ENCODE measurements around the gene PDZD4. TPM values are rescaled to one million over a fixed set of nuclear protein-coding genes. Genes with fewer than 3 reads are reported as not detected.

Gene PDZD4
- total RNA-seq, 1 donor from 2014 or later = 23.2 TPM

DNA sequence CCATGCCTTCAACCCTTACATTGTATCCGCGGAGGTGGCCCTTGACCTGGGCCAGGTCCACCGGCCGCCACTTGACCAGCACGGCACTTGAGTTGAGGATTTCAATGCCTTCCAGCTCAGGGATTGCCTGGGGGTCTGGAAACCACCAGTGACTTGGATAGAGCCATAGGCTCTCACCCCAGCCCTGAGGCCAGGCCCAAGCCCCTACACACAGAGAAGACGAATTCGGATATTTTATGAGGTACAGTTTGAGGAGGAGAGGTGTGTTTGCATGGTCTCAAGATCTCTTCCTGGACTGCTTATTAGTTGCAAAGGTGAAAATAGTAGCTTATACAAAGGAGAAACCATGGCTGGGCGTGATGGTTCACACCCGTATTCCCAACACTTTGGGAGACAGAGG is 35.3 kb upstream of the PDZD4 start:
- peaks cover 4% of the 10 kb centered on the region for H3K27me3 ChIP-seq
- peak in 1 of 2 donors; percentile 46 for DNase-seq (ENCODE audit: low spot score in 2 of 2)
- no peak overlapping the region for H3K4me3 ChIP-seq
- H3K9me3 ChIP-seq = no peaks in the 10 kb centered on the region
- TF ChIP-seq, protein P1, sequence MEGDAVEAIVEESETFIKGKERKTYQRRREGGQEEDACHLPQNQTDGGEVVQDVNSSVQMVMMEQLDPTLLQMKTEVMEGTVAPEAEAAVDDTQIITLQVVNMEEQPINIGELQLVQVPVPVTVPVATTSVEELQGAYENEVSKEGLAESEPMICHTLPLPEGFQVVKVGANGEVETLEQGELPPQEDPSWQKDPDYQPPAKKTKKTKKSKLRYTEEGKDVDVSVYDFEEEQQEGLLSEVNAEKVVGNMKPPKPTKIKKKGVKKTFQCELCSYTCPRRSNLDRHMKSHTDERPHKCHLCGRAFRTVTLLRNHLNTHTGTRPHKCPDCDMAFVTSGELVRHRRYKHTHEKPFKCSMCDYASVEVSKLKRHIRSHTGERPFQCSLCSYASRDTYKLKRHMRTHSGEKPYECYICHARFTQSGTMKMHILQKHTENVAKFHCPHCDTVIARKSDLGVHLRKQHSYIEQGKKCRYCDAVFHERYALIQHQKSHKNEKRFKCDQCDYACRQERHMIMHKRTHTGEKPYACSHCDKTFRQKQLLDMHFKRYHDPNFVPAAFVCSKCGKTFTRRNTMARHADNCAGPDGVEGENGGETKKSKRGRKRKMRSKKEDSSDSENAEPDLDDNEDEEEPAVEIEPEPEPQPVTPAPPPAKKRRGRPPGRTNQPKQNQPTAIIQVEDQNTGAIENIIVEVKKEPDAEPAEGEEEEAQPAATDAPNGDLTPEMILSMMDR (IDR thresholded peaks at IDR 0.05) = no peak
- no peaks in the 10 kb centered on the region for H3K4me1 ChIP-seq
- no peak overlapping the region for H3K27ac ChIP-seq
- no peaks in the 10 kb centered on the region for H3K36me3 ChIP-seq
- intact Hi-C loops (cut with DNase I) = no loop called here

DNA sequence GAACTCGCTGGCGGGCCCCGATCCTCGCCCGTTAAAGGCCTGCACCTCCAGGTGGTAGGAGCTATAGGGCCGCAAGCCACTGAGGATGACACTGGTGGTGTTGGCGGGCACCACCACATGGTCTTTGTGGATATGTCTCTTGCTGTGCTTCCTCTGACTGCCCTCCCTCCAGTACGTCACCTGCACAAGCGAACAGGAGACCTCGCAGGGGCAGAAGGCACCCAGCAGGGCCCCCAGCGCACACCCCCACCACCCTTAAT is 34.9 kb upstream of the PDZD4 start:
- Histone ChIP-seq H3K4me3 (no peak overlapping the region), H3K9me3 (no peaks in the 10 kb centered on the region), H3K4me1 (no peaks in the 10 kb centered on the region), H3K27ac (no peak overlapping the region), H3K27me3 (peaks cover 4% of the 10 kb centered on the region), H3K36me3 (no peaks in the 10 kb centered on the region)
- intact Hi-C loops (cut with DNase I) = no loop called here
- DNase-seq (ENCODE audit: low spot score in 2 of 2) = peak in 1 of 2 donors; percentile 42
- TF ChIP-seq, protein P1 (IDR thresholded peaks at IDR 0.05) = no peak

DNA sequence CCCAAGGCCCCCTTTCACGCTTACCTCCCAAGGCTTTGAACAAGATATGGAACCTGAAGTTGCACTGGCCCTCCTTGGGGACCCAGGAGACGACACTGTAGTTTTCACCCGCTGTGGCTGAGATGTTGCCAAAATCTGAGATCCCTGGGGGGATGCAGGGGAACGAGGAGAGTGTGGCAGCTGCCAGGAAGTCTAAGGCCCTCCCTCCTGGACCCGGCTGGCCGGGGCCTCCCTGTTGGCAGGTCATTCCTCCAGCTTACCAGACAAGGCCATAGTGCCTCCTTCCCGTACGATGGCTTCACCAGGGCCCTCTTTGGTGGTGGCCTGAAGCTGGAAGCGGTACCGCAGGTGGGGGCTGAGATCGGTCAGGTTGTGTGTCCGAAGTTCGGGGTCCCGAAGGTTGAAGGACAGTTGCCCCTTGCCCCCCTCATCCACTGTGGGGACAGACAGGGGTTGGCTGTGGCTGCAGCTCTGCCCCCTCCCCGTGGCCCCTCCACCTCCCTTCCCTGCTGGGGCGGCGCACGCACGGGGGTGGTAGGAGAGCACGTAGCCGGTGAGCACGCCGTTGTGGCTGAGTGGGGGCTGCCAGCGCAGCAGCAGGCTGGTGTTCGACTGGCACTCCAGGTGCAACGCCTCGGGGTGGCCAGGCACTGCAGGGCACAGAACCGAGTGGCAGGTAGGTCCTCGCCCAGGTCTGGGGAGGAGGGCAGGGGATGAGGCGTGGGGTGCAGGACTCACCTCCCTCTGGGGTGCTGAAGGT is 34.4 kb upstream of the PDZD4 start:
- H3K4me1 ChIP-seq = no peaks in the 10 kb centered on the region
- TF ChIP-seq, protein P1 (IDR thresholded peaks at IDR 0.05) = no peak
- H3K36me3 ChIP-seq = no peaks in the 10 kb centered on the region
- H3K27ac ChIP-seq = no peak overlapping the region
- H3K27me3 ChIP-seq = peaks cover 4% of the 10 kb centered on the region
- H3K9me3 ChIP-seq = no peaks in the 10 kb centered on the region
- intact Hi-C loops (cut with DNase I) = no loop called here
- H3K4me3 ChIP-seq = no peak overlapping the region
- DNase-seq (ENCODE audit: low spot score in 2 of 2) = peak in 1 of 2 donors; percentile 54

DNA sequence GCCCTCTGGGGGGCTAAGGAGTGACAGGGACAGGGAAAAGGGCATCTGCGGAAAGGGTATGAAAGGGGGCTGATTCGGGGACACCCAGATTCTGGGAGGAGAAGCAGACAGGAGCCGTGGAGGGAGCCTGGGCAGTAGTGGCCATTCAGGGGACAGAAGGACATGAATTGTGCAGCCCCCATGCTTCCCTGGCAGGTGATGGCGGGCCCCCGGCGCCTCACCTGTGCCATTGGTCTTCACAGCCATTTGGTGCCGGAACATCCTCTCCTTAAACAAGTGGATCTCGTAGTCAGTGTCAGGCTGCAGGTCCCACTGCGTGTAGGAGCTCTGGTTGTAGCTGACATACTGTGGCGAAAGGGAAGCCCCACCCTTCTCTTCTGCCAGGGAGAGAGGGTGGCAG is 33.8 kb upstream of the PDZD4 start:
- Histone ChIP-seq H3K36me3 (no peaks in the 10 kb centered on the region), H3K9me3 (no peaks in the 10 kb centered on the region), H3K27ac (no peak overlapping the region), H3K4me1 (no peaks in the 10 kb centered on the region), H3K4me3 (no peak overlapping the region), H3K27me3 (peaks cover 4% of the 10 kb centered on the region)
- TF ChIP-seq, protein P1 (IDR thresholded peaks at IDR 0.05) = no peak
- intact Hi-C loops (cut with DNase I) = no loop called here
- peak in 1 of 2 donors; percentile 57 for DNase-seq (ENCODE audit: low spot score in 2 of 2)

DNA sequence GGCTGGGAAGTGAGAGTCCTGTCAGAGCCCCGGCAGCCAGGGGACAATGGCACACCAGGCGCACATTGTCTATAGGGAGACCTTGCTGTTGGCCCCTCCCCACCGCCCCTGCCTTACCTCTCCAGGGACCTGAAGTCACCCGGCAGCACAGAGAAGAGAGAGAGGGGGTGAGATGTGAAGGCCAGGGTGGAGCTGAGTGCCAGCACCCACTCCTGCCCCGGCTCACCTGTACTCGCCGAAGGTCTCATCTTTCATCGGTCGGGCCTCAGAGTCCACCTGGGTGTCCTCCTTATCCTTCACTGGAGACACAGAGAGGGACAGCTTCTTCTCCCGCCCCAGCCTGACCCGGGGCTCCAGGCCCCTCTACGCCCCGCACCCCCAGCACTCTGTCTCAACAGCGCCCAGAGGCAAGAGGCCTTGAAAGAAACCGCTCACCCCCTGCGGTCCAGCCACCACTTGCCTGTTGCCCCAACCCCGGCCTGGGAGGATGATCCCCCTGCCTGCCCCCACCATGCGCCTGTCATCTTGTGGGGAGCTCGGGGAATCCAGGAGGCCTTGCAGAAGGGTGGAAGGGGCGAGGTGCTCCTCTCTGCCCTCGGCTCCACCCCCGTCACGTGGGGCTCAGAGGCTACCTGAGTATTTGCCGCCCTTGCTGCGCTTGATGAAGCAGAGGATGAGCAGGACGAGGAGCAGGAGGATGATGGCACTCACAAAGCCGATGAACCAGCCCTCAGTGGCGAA is 33.1 kb upstream of the PDZD4 start:
- Histone ChIP-seq H3K36me3 (no peaks in the 10 kb centered on the region), H3K4me1 (no peaks in the 10 kb centered on the region), H3K27ac (no peak overlapping the region), H3K27me3 (peaks cover 4% of the 10 kb centered on the region), H3K9me3 (no peaks in the 10 kb centered on the region), H3K4me3 (no peak overlapping the region)
- DNase-seq (ENCODE audit: low spot score in 2 of 2) = peak in 1 of 2 donors; percentile 60
- TF ChIP-seq, protein P1 (IDR thresholded peaks at IDR 0.05) = no peak
- intact Hi-C loops (cut with DNase I) = no loop called here
